DOHH2 (cell line): ENCODE results near the gene PAEP.

Experiments used
- H3F3A ChIP-seq: fragments of 200-600 bp; sonication (generic), shearing (Covaris generic); 2 replicates; pipeline ENCODE4 v1.6.0; 2016; ENCODE audit warnings: antibody characterized with exemption, mild to moderate bottlenecking; ENCODE audit not compliant: control insufficient read depth, insufficient read depth
- H3K27ac ChIP-seq: fragments of 200-600 bp; sonication (generic); 2 replicates; pipeline ENCODE4 v1.5.1; 2014; ENCODE audit warnings: low read depth, mild to moderate bottlenecking, low read length, moderate library complexity
- H3K27me3 ChIP-seq: fragments of 200-600 bp; sonication (generic); 2 replicates; pipeline ENCODE4 v1.6.1; 2014; ENCODE audit warnings: mild to moderate bottlenecking, low read length, mixed read lengths; ENCODE audit not compliant: control insufficient read depth
- H3K36me3 ChIP-seq: fragments of 200-600 bp; sonication (generic); 2 replicates; pipeline ENCODE4 v1.6.1; 2014; ENCODE audit warnings: mild to moderate bottlenecking, low read length, moderate library complexity, mixed read lengths; ENCODE audit not compliant: control insufficient read depth
- H3K4me1 ChIP-seq: fragments of 200-600 bp; sonication (generic); 2 replicates; pipeline ENCODE4 v1.6.1; 2014; ENCODE audit warnings: mild to moderate bottlenecking, low read length, mixed read lengths; ENCODE audit not compliant: control insufficient read depth
- H3K4me2 ChIP-seq: fragments of 200-600 bp; sonication (generic); 2 replicates; pipeline ENCODE4 v1.6.0; 2014; ENCODE audit warnings: mild to moderate bottlenecking, low read length, moderate library complexity
- H3K4me3 ChIP-seq: fragments of 200-600 bp; sonication (generic); 2 replicates; pipeline ENCODE4 v1.5.1; 2014; ENCODE audit warnings: mild to moderate bottlenecking, low read length, mixed read lengths
- H3K79me2 ChIP-seq: fragments of 200-600 bp; sonication (generic); 2 replicates; pipeline ENCODE4 v1.6.1; 2014; ENCODE audit warnings: mild to moderate bottlenecking, low read length, mixed read lengths; ENCODE audit not compliant: control insufficient read depth
- H3K9me2 ChIP-seq: fragments of 200-600 bp; sonication (generic); replicated peaks from 2 replicates; pipeline ENCODE4 v1.6.1; 2014; ENCODE audit warnings: mild to moderate bottlenecking, low read length, mixed read lengths; ENCODE audit not compliant: control insufficient read depth
- H3K9me3 ChIP-seq: fragments of 200-600 bp; sonication (generic); 2 replicates; pipeline ENCODE4 v1.6.1; 2014; ENCODE audit warnings: antibody characterized with exemption, low read length, mixed read lengths; ENCODE audit not compliant: control insufficient read depth, insufficient read depth
- H4K20me1 ChIP-seq: fragments of 200-600 bp; sonication (generic); 2 replicates; pipeline ENCODE4 v1.6.0; 2014; ENCODE audit warnings: low read depth, mild to moderate bottlenecking, antibody characterized with exemption, low read length, moderate library complexity; ENCODE audit not compliant: control insufficient read depth, insufficient read depth
- CTCF ChIP-seq: fragments of 200-600 bp; sonication (generic); IDR thresholded peaks from one replicate; pipeline ENCODE4 v1.5.1; 2014; ENCODE audit warnings: antibody characterized with exemption, mild to moderate bottlenecking, low read depth, low read length; ENCODE audit not compliant: poor library complexity, severe bottlenecking
- EZH2phosphoT487 ChIP-seq: fragments of 200-600 bp; sonication (generic); IDR thresholded peaks from 2 replicates; pipeline ENCODE4 v1.6.1; 2017; ENCODE audit warnings: borderline replicate concordance, mild to moderate bottlenecking, antibody characterized with exemption, low read length, moderate library complexity, mixed read lengths

PAEP gene

GRCh38 chr9:135555203-135555602, 6.4 kb upstream of the PAEP start:
- no peaks in the 10 kb centered on the region for H3K79me2 ChIP-seq
- no peaks in the 10 kb centered on the region for H3K9me3 ChIP-seq
- no peak overlapping the region for H3K4me3 ChIP-seq
- TF ChIP-seq CTCF, result no peak
- no peak for TF ChIP-seq EZH2phosphoT487
- H3K27ac ChIP-seq, result no peak overlapping the region
- H3K36me3 ChIP-seq, result no peaks in the 10 kb centered on the region
- no peaks in the 10 kb centered on the region for H4K20me1 ChIP-seq
- H3K27me3 ChIP-seq, result no peaks in the 10 kb centered on the region
- H3K4me1 ChIP-seq, result no peaks in the 10 kb centered on the region
- H3K4me2 ChIP-seq, result no peak overlapping the region
- no peaks in the 10 kb centered on the region for H3K9me2 ChIP-seq
- no peaks in the 10 kb centered on the region for H3F3A ChIP-seq

GRCh38 chr9:135555910-135556309, 5.6 kb upstream of the PAEP start:
- no peak for TF ChIP-seq CTCF
- TF ChIP-seq EZH2phosphoT487, result no peak
- H3K4me3 ChIP-seq, result no peak overlapping the region

GRCh38 chr9:135559606-135560005, 1.9 kb upstream of the PAEP start:
- Histone ChIP-seq H3K27ac (no peak overlapping the region), H3K36me3 (no peaks in the 10 kb centered on the region), H3K9me3 (no peaks in the 10 kb centered on the region), H3K79me2 (no peaks in the 10 kb centered on the region), H3K27me3 (no peaks in the 10 kb centered on the region), H3F3A (no peaks in the 10 kb centered on the region), H3K4me3 (no peak overlapping the region), H3K4me2 (no peak overlapping the region), H4K20me1 (no peaks in the 10 kb centered on the region), H3K9me2 (no peaks in the 10 kb centered on the region), H3K4me1 (no peaks in the 10 kb centered on the region)
- TF ChIP-seq EZH2phosphoT487 (no peak), CTCF (no peak)

More at GRCh38 chr9:135555910-135556309, 5.6 kb upstream of the PAEP start:
- Histone ChIP-seq H3K79me2 (no peaks in the 10 kb centered on the region), H3K4me2 (no peak overlapping the region), H3K27me3 (no peaks in the 10 kb centered on the region), H4K20me1 (no peaks in the 10 kb centered on the region), H3K9me3 (no peaks in the 10 kb centered on the region), H3K4me1 (no peaks in the 10 kb centered on the region), H3F3A (no peaks in the 10 kb centered on the region), H3K36me3 (no peaks in the 10 kb centered on the region), H3K9me2 (no peaks in the 10 kb centered on the region), H3K27ac (no peak overlapping the region)
